CD4-positive, alpha-beta T cell treated with Interleukin-2 at 100 ng/mL for 4 hours (primary cell): ENCODE results near the gene CROCC.
"Not testable (repeated sequence)": the region's sequence is repeated elsewhere in the genome, so short reads cannot be mapped to it uniquely, and the experiment has no call there.

ENCODE experiments used
- DNase-seq: peaks from one replicate; pipeline ENCODE4 v3.0.0-alpha.2; 2020; ENCODE audit warnings: low spot score

Gene CROCC

GRCh38 chr1:16914928-16915626 is 6.7 kb upstream of the CROCC start:
- not testable (repeated sequence) for DNase-seq

- no peak for DNase-seq
Measured at GRCh38 chr1:16915627-16915973, 6.1 kb upstream of the CROCC start.

DNA sequence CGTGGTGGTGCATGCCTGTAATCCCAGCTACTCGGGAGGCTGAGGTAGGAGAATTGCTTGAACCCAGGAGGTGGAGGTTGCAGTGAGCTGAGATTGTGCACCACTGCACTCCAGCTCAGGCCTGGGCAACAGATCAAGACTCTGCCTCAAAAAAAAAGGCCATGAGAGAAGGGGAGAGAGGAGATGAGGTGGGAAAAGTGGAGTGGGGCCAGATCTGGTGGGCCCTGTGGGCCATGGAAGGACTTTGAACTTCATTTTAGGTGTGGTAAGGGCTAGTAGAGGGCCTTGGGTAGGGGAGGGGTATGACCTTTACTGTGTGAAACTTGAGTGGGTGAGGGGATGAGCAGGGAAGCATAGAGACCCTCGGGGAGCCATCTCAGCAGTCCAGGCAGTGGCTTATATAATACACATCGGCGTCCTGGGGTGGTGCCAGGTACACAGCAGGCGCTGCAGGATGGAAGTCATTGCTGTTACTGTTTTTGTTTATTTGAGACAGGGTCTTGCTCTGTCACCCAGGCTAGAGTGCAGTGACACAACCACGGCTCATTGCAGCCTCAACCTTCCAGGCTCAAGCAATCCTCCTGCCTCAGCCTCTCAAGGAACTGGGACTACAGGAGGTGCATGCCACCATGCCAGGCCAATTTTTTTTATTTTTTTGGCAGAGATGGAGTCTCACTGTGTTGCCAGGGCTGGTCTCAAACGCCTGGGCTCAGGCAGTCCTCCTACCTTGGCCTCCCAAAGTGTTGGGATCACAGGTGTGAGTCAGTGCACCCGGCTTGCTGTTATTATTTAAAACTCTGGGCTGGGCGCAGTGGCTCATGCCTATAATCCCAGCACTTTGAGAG is 5.5 kb upstream of the CROCC start:
- DNase-seq: not testable (repeated sequence)

- no peak for DNase-seq
Measured at GRCh38 chr1:16918371-16918770, 3.4 kb upstream of the CROCC start.

DNA sequence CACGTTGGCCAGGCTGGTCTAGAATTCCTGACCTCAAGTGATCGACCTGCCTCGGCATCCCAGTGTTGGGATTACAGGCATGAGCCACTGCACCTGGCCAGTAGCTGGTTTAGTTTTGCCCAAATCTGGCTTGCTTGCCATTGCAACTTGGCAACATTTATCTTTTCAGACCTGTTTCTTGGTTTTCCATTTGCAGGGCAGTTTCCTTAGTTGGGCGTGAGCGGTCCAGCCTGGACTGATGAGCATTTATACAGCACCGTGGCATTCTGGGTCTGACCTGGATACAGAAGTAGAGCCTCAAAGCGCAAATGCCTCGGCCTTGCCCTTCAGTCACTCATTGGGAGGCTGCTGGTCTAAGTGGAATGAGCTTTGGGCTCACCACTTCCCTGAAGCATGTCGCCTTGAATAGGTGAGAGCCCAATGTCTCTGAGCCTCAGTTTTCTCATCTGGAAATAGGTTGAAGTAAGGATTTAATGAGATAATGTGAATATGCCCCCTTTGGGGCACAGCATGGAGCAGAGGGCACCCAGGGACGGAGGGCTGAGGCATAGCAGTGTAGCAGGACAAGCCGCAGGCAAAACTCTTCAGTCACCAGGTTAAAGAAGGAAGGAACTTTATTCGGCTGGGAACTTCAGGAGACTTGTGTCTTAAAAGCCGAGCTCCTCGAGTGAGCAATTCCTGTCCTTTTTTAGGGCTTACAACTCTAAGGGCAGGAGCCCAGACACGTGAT is 2.6 kb upstream of the CROCC start:
- not testable (repeated sequence) for DNase-seq

- DNase-seq: no peak
Measured at GRCh38 chr1:16920951-16921350, 780 bp upstream of the CROCC start.

GRCh38 chr1:16922466-16922865 is 735 bp downstream of the CROCC start:
- no peak for DNase-seq

- DNase-seq: no peak
Measured at GRCh38 chr1:16922885-16923431, 1.2 kb downstream of the CROCC start.

DNA sequence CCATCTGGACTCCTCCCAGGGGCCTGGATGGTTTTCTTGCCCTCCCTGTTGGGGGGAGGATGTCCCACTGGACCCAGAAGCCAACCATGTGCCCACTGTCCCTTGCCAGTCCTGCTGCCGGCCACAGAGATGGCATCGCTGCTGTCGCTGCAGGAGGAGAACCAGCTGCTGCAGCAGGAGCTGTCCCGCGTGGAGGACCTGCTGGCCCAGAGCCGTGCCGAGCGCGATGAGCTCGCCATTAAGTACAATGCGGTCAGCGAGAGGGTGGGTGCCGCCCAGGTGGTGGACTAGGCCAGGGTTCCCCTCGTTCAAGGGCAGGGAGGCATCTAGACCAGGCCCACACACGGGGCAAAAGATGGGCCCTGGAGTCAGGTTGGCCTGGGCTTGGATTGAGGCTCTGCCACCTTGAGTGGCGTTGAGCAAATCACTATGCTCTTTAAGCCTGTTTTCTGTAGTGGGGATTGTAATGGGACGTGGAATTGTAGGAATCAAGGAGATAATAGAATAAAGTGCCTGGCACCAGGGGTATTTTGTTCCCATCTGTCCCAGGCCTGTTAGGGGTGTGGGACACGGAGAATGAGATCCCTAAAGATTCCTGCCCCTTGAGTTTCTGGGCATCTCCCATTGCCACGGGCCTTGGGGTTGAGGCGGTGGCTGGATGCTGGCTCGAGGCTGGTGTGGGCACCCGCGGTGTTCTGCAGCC is 2.6 kb downstream of the CROCC start:
- no peak for DNase-seq

DNA sequence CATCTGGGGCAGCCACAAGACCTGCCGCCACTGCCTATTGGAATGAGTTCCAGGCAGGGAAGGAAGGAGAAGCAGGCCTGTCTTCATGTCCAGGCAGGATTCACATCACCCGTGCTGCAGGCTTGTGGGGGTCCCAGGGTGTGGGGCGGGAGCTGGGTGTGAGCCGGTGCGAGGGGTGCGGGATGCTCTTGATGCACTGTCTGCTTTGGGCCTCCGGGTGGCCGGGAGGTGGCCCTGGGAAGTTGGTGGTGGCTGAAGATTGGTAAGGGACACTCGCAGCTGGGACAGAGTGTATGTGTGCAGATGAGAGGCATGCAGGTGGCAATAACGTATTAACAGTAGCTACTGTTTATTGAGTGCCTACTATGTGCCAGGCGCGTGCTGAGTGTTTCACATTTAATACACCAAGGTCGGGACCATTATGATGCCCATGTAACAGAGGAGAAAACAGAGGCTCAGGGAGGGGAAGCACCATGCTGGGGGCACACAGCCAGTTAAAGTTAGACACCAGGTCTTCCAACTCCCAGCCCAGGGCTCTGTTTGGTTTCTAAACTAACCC is 3.3 kb downstream of the CROCC start:
- DNase-seq: no peak

GRCh38 chr1:16925635-16926490 is 4.1 kb downstream of the CROCC start:
- DNase-seq: no peak

- no peak for DNase-seq
Measured at GRCh38 chr1:16926491-16927073, 4.9 kb downstream of the CROCC start.

DNA sequence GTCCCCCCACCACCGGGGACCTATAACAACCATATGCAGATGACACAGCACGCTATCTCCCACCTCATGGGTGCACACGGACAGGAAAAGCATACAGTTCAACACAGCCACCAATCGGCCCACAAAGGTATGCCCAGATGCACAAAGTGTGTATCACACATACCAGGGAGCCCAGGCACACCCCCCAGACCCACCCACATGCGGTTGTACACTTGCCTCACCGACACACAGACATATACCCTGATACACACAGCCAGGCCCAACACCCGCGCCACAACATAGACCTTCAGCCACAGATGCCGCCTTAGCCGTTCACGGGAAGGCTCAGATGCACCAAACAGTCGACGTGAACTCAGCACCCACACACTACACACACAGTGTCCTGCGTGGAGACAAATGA is 5.5 kb downstream of the CROCC start:
- no peak for DNase-seq

DNA sequence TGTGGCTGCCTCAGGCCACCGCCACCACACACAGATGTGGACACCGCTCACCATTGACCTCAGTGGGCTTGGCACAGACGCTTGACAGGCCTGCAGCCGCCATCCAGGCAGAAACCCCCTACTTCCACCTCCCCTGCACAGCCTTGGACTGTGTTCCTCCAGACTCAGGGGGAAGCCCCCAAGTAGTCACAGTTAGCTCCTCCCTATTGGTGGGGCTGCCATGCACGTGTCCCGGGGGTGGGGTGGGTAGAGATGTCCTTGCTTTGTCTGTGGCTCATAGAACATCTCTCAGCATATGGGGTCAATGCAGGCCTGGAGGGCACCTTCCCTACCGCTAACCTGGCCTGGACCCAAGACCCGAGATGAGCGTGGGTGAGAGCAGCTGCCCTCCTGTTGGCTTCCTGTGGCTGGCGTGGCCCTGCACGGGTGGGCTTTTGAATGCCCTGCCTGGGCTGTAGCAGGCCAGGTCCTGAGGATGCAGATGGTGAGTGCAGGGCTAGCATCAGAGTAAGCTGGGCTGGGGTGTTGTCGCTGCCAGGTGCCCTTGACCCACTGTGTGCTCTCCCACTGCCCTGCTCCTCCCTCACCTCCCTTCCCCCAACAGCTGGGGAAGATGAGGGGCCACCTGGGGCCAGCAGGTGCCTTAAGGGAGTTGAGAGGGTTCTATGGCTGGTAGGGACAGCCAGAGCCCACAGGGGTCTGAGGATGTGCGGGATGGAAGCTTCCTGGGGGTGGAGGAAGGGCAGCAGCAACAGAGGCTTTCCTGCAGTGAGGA is 6.2 kb downstream of the CROCC start:
- no peak for DNase-seq

- not testable (repeated sequence) for DNase-seq
Measured at GRCh38 chr1:16929146-16930041, 7.7 kb downstream of the CROCC start.

- not testable (repeated sequence) for DNase-seq
Measured at GRCh38 chr1:16931206-16931934, 9.6 kb downstream of the CROCC start.

DNA sequence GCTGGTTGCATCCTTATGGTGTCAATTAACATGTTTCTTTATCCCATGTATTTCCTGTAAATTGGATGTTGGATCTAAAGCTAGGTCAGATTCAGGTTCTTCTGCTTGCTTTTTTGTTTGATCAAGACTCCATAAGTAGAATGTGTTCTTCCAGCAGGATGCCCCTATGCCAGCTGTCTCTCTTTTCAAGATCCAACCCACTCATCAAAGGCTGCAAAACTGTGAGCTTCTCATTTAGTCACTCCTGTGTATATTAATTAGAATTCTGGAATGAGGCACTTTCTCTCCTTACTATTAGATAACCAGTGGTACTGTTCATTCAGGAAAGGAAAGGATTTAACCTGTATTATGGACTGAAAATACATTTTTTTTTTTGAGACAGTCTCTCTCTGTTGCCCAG is 12.2 kb downstream of the CROCC start:
- not testable (repeated sequence) for DNase-seq

DNA sequence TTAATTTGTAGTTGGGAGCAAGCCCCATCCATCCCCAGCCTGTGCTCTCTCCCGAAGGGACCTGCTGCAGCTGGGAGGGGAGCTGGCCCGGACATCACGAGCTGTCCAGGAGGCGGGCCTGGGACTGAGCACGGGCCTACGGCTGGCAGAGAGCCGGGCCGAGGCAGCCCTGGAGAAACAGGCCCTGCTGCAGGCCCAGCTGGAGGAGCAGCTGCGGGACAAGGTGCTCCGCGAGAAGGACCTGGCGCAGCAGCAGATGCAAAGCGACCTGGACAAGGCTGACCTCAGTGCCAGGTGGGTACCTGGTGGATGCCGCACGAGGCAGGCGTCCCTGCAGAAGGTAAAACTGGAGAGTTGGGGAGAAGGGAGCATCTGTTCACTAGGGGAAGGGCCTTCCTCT is 14.8 kb downstream of the CROCC start:
- DNase-seq: not testable (repeated sequence)
